Measurements from ENCODE around the gene NRDC.

DNA sequence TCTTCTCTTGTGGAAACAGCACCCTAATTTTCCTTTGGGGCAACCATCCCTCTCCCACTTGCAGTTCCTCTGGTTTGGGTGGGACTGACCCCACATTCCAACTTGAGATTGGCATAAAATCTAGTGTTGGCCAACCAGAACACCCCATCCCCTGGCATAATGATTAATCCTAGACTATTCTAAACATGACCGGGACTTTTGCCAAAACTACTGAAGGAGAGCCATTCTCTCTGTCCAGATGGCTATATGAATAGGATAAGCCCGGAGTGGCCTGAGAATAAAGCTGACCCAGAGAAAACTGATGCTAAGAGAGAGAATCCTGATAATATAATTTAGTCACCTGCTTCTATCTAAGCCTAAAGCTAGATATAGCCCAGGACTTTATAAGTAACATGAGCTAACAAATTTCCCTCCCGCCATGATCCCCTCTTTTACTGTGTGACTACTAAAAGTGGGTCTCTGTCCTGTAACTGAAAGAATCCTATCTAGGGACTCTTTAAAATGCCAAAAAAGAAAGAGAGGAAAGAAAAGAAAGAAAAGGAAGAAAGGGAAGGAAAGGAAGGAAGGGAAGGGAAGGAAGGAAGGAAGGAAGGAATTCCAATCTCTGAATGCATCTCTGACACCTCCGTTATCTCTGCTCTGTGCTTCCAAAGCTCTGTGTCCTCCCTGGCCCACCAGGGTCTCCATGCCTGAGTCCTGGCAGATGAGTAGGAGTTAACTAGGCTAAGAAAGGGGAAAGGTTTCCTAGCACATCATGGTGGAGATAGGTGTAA lies 28.0 kb upstream of the NRDC start:
- TF ChIP-seq CTCF (IDR thresholded peaks at IDR 0.05) = no peak
- TF ChIP-seq POLR2A (IDR thresholded peaks at IDR 0.05) = no peak
